GM23248 (cell line): ENCODE results near the gene SEMA5B. TPM values are rescaled to one million over a fixed set of nuclear protein-coding genes. Genes with fewer than 3 reads are reported as not detected.

ENCODE experiments used
- DNase-seq: peaks from one replicate; pipeline ENCODE4 v3.0.0-alpha.2; 2015
- H2AFZ ChIP-seq: fragments of 200-600 bp; sonication (generic); 2 replicates; pipeline ENCODE4 v1.6.1; 2016; ENCODE audit warnings: antibody characterized with exemption
- H3F3A ChIP-seq: fragments of 200-600 bp; sonication (generic); 2 replicates; pipeline ENCODE4 v1.6.1; 2016; ENCODE audit warnings: mild to moderate bottlenecking, antibody characterized with exemption, mixed run types; ENCODE audit not compliant: insufficient read depth
- H3K27ac ChIP-seq: fragments of 200-600 bp; sonication (generic); 2 replicates; pipeline ENCODE4 v1.5.1; 2016; ENCODE audit warnings: mild to moderate bottlenecking
- H3K27me3 ChIP-seq: fragments of 200-600 bp; sonication (generic); replicated peaks from 2 replicates; pipeline ENCODE4 v1.6.1; 2016; ENCODE audit warnings: mild to moderate bottlenecking; ENCODE audit not compliant: insufficient read depth
- H3K36me3 ChIP-seq: fragments of 200-600 bp; sonication (generic); 2 replicates; pipeline ENCODE4 v1.6.1; 2016; ENCODE audit warnings: low read depth, mild to moderate bottlenecking
- H3K4me1 ChIP-seq: fragments of 200-600 bp; sonication (generic); 2 replicates; pipeline ENCODE4 v1.6.1; 2016; ENCODE audit warnings: mild to moderate bottlenecking; ENCODE audit not compliant: insufficient read depth
- H3K4me2 ChIP-seq: fragments of 200-600 bp; sonication (generic); one replicate; pipeline ENCODE4 v1.6.1; 2016; ENCODE audit warnings: mild to moderate bottlenecking; ENCODE audit not compliant: unreplicated experiment
- H3K4me3 ChIP-seq: fragments of 200-600 bp; sonication (generic); 2 replicates; pipeline ENCODE4 v1.5.1; 2016; ENCODE audit warnings: mild to moderate bottlenecking
- H3K79me2 ChIP-seq: fragments of 200-600 bp; sonication (generic); 2 replicates; pipeline ENCODE4 v1.6.1; 2016; ENCODE audit warnings: mild to moderate bottlenecking; ENCODE audit not compliant: insufficient read depth
- H3K9ac ChIP-seq: fragments of 200-600 bp; sonication (generic); 2 replicates; pipeline ENCODE4 v1.6.1; 2016; ENCODE audit warnings: mild to moderate bottlenecking
- H3K9me2 ChIP-seq: fragments of 200-600 bp; sonication (generic); 2 replicates; pipeline ENCODE4 v1.6.1; 2016; ENCODE audit warnings: mixed run types, mild to moderate bottlenecking, moderate library complexity; ENCODE audit not compliant: insufficient read depth
- H3K9me3 ChIP-seq: fragments of 200-600 bp; sonication (generic); one replicate; pipeline ENCODE4 v1.6.1; 2017; ENCODE audit warnings: low read depth
- H4K20me1 ChIP-seq: fragments of 200-600 bp; sonication (generic); 2 replicates; pipeline ENCODE4 v1.6.0; 2016; ENCODE audit not compliant: insufficient read depth
- EZH2 ChIP-seq: fragments of 200-600 bp; sonication (generic); IDR thresholded peaks from 2 replicates; pipeline ENCODE4 v1.6.1; 2018; ENCODE audit warnings: antibody characterized with exemption, mild to moderate bottlenecking; ENCODE audit not compliant: insufficient read depth, poor library complexity, severe bottlenecking
- EZH2phosphoT487 ChIP-seq: fragments of 200-600 bp; sonication (generic); IDR thresholded peaks from 2 replicates; pipeline ENCODE4 v1.6.1; 2018; ENCODE audit warnings: antibody characterized with exemption, moderate library complexity, mild to moderate bottlenecking, low read depth; ENCODE audit not compliant: insufficient read depth
- WGBS, 2 experiments: methylation state at CpG; one replicate each; pipeline ENCODE4 v1.1.6; 2015 to 2017; ENCODE audit warnings: low lambda C conversion rate in 2 of 2, low coverage in 1 of 2; ENCODE audit errors: missing lambda C conversion rate in 2 of 2; 5-methylcytosine and 5-hydroxymethylcytosine counted together
- in situ Hi-C: fragments of 300-500 bp; cut with MboI; formaldehyde crosslinking; loops from 2 replicates; pipeline ENCODE4 v1.15.0; 2020
- polyA plus RNA-seq: library from polyadenylated mRNA; unstranded; fragments of >200 nt; fragmentation: Nextera tagmentation; extraction: Ambion mirVana; gene quantifications from 2 replicates; pipeline ENCODE4 v1.2.1, GENCODE V29; 2016
- total RNA-seq: library from RNA; depleted of rRNA; stranded (reverse); fragments of >200 nt; shearing (Covaris generic); gene quantifications from 2 replicates; pipeline ENCODE4 v1.2.3, GENCODE V29; 2014

SEMA5B gene
- total and polyA plus RNA-seq, 2 experiments from 2014 or later: not detected

GRCh38 chr3:122928396-122929187 lies 99.0 kb downstream of the SEMA5B start:
- Histone ChIP-seq H3K4me2 (no peak overlapping the region), H3F3A (no peaks in the 10 kb centered on the region), H3K9me3 (no peaks in the 10 kb centered on the region), H2AFZ (no peak overlapping the region), H3K79me2 (no peaks in the 10 kb centered on the region), H3K36me3 (no peaks in the 10 kb centered on the region), H3K27ac (no peak overlapping the region), H3K27me3 (peaks cover 46% of the 10 kb centered on the region), H3K4me1 (no peaks in the 10 kb centered on the region), H4K20me1 (no peaks in the 10 kb centered on the region), H3K4me3 (no peak overlapping the region), H3K9me2 (peaks cover 3% of the 10 kb centered on the region; the same call in 1 of the 2 replicates), H3K9ac (no peak overlapping the region)
- 74 to 75% methylated on average over 20 to 24 of the region's 24 CpGs for WGBS, 2 experiments
- in situ Hi-C loops: no loop called here
- TF ChIP-seq EZH2 (no peak), EZH2phosphoT487 (no peak)
- no peak for DNase-seq

GRCh38 chr3:122927726-122928125 lies 99.8 kb downstream of the SEMA5B start:
- no peak overlapping the region for H2AFZ ChIP-seq
- TF ChIP-seq EZH2phosphoT487: no peak
- TF ChIP-seq EZH2: no peak
- no peak overlapping the region for H3K4me3 ChIP-seq
- no peaks in the 10 kb centered on the region for H3K9me2 ChIP-seq
- no peaks in the 10 kb centered on the region for H3F3A ChIP-seq
- H3K9ac ChIP-seq: no peak overlapping the region
- H3K9me3 ChIP-seq: no peaks in the 10 kb centered on the region
- H4K20me1 ChIP-seq: no peaks in the 10 kb centered on the region
- H3K4me1 ChIP-seq: no peaks in the 10 kb centered on the region
- DNase-seq: no peak
- WGBS, 2 experiments: 78 to 81% methylated on average over 10 of the region's 10 CpGs
- H3K79me2 ChIP-seq: no peaks in the 10 kb centered on the region
- in situ Hi-C loops: no loop called here
- H3K27me3 ChIP-seq: peaks cover 45% of the 10 kb centered on the region
- no peak overlapping the region for H3K4me2 ChIP-seq
- no peak overlapping the region for H3K27ac ChIP-seq
- no peaks in the 10 kb centered on the region for H3K36me3 ChIP-seq

DNA sequence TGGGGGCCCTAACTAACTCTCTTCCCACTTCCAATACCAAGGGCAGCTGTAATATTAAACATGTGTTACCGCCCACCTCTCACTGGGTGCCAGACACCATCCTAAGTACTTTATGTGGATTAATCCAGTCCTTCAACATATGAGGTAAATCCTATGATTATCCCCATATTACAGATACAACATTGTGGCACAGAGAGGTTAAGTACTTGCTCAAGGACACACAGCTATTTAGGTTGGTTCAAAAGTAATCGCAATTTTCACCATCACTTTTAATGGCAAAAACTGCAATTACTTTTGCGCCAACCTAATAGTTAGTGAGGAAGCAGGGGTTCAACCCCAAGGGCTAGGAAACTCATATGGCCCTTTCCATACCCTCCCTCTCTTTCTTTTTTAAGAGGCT lies 100.8 kb downstream of the SEMA5B start:
- 66 to 74% methylated on average over 3 of the region's 3 CpGs for WGBS, 2 experiments
- Histone ChIP-seq H3K9me2 (no peaks in the 10 kb centered on the region), H3K36me3 (no peaks in the 10 kb centered on the region), H2AFZ (no peak overlapping the region), H3K9me3 (no peaks in the 10 kb centered on the region), H4K20me1 (no peaks in the 10 kb centered on the region), H3K79me2 (no peaks in the 10 kb centered on the region), H3K4me3 (no peak overlapping the region), H3K27me3 (peaks cover 53% of the 10 kb centered on the region), H3K4me2 (no peak overlapping the region), H3K9ac (no peak overlapping the region), H3K4me1 (no peaks in the 10 kb centered on the region), H3F3A (no peaks in the 10 kb centered on the region), H3K27ac (no peak overlapping the region)
- in situ Hi-C loops: no loop called here
- TF ChIP-seq EZH2 (no peak), EZH2phosphoT487 (no peak)
- no peak for DNase-seq

GRCh38 chr3:122926322-122926721 lies 101.2 kb downstream of the SEMA5B start:
- Histone ChIP-seq H3K9me2 (no peaks in the 10 kb centered on the region), H3K4me1 (no peaks in the 10 kb centered on the region), H3K79me2 (no peaks in the 10 kb centered on the region), H4K20me1 (no peaks in the 10 kb centered on the region), H3K9ac (no peak overlapping the region), H3K9me3 (no peaks in the 10 kb centered on the region), H3F3A (no peaks in the 10 kb centered on the region), H2AFZ (no peak overlapping the region), H3K27ac (no peak overlapping the region), H3K4me3 (no peak overlapping the region), H3K27me3 (peaks cover 58% of the 10 kb centered on the region), H3K36me3 (no peaks in the 10 kb centered on the region), H3K4me2 (no peak overlapping the region)
- DNase-seq: no peak
- in situ Hi-C loops: no loop called here
- TF ChIP-seq EZH2phosphoT487 (no peak), EZH2 (no peak)
- 76 to 79% methylated on average over 17 to 20 of the region's 20 CpGs for whole genome bisulfite sequencing, 2 experiments
